GM18861 (cell line): Measurements from ENCODE around the gene AIFM1.

Experiments used
- ATAC-seq: cut with Tn5 transposase; IDR thresholded peaks from one replicate; pipeline ENCODE4 v1.9.1; 2021; ENCODE audit not compliant: unreplicated experiment

Gene AIFM1

DNA sequence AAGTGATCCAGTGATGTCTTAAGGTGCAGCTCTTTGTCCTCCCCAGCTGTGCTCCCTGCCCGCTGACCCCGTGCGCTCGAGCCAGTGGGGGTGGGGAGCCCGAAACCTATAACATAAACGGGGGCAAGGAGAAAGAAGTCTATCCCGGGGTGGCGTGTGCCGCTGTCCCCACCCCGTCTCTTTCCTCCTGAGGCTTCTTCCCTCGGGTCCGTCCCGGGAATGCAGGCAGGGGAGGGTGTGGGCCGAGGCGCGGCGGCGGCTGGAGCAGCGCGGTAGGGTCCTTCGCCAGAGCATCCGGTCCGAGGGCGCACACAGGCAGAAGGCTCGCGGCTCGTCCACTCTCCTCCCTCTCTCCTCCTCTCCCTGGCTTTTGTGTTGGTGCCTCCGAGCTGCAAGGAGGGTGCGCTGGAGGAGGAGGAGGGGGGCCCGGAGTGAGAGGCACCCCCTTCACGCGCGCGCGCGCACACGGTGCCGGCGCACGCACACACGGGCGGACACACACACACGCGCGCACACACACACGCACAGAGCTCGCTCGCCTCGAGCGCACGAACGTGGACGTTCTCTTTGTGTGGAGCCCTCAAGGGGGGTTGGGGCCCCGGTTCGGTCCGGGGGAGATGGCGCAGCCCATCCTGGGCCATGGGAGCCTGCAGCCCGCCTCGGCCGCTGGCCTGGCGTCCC is 5.9 kb upstream of the AIFM1 start, which contains the start of gene RAB33A:
Gene RAB33A (plus strand): TSS at position 517 of the 681 bp plus-strand sequence. CDS start 101 bp downstream, at position 618.
- no peak for ATAC-seq

DNA sequence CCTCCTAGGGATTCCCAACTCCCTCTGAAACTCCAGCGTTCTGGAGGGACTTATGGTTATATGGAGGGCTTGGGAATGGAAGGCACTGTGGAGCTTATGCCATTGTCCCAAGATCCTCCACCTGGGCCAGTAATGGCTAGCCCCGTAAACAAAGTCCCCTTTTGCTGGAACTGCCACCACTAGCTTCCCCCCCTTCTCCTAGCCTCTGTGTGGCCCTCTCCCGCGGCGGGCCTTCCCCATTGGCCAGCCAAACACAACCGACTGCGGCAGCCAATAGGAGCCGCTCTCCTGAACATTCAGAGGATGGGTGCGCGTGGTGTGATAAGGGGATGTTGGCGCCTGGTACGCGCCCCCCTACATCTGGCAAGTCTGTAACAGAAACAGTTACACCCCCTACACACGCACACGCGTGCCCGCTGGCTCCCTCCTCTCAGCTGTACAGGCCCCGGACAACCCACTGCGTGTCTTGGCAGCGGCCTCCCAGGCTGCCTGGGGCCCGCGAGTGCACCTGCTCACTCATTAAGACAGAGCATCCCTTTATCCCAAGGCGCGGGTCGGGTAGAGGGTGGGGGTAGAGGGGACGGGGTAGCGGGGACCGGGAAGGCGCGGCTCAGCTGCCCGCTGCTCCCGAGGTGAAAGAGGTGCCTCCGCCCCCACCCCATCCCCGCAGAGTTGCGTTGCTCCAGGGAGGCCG is 5.3 kb upstream of the AIFM1 start:
- peak; percentile 60 for ATAC-seq

DNA sequence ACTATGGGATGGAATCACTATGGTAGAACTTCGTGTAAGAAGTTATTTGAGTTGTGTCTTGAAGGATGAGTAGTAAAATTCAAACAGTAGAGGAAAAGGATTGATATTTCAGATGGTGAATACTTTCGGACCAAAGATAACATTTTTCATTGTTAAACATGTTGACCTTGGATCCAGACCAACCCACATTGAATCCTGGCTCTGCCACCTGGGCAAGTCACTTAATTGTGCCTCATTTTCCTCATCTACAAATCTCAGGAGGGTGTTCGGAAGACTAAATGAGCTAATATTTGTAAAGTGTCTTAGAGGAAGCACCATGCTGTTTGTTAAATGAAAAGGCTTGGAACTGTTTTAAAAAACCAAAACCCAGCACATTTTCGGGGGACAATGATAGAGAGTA is 1.4 kb upstream of the AIFM1 start:
- no peak for ATAC-seq

DNA sequence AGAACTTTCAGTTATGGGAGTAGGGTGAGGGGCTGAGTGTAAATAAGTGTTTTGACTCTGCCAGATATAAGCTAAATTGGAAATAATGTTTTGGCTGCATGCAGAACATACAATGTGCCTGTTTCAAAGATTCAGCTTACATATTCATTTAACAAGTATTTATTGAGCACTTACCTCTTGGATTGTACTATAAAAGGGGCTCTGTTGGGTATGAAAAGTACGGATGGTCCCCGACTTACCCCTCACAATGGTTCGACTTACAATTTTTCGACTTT is 799 bp upstream of the AIFM1 start:
- no peak for ATAC-seq

DNA sequence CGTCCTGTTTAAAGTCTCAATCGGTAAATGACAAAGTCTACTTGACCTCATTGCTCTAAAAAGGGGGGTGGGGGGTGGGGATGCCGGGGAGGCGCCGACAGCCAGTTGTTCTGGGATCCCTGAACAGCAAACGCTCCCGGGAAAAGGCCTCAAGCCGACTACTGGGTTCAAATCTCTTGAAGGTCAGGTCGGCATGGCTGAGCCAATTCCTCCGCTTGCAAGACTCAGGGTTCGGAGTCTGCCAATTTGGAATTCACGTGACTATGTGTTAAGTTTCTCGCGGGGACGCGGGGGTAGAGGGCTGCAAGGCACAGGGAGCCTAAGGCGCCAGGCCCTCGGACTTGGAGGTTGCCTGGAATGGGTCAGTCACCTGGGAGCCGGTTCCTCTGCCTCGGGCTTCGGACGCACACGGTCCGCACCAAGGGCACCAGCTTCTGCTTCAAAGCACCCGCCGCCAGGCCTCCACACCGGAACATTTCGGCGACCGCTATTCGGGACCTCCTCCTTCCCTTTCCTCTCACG is 399 bp downstream of the AIFM1 start:
- no peak for ATAC-seq

DNA sequence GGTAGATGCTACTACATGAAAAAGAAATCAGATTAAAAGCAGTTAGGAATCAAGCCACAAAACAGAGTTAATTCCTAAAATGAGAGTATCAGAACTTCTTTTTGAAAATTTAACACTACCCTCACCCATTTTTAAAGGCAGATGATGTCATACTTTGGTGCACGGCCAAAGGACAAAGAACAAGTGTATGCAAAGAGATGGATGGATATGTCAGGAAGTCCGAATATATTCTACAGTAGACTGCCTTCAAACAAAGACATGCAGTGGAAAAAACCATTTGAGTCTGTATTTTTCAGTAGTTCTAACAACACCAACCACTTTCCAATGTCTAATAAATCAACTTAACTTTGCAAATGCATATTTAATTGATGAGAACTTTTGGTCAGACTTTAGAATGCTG is 2.2 kb downstream of the AIFM1 start:
- no peak for ATAC-seq

DNA sequence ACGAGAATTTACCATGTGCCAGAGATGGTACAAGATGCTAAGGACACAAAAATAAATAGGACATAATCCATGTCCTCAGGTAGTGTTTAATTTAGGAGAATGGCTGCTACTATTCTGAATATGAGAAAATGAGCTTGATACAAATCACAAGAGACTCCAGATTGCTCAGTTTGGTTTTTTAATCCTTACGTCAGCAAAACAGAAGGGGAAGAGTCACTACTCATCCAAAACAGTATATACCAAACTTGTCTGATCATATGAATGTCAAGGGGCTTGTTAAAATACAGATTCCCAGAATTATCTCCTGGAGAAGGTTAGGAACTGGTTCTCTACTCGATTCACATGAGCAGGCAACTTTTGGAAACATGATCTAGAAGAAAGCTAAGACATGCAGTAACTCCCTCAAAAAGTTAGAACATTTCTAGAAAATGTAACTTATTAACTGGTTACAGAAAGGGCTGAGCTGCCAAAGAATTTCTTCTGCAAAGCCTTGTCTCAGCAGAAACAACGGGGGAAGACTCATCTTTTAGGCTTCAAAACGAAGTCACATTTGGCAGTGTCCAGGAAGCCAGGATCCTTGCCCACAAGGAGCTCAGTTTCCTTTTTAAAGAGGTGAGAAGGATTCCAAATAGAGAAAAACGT is 3.4 kb downstream of the AIFM1 start:
- ATAC-seq: no peak

DNA sequence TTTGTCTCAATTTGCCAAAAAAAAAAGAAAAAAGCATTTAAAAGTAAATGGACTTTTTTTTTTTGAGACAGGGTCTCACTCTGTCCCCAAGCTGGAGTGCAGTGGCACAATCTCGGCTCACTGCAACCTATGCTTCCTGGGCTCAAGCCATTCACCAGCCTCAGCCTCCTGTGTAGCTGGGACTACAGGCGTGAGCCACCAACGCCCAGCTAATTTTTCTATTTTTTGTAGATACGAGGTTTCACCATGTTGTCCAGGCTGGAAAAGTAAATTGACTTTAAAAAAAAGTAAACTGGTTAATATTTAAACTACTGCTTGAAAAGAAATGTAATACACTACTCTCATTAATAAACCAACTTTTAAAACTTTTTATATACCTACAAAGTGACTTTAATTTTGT is 5.9 kb downstream of the AIFM1 start:
- no peak for ATAC-seq

DNA sequence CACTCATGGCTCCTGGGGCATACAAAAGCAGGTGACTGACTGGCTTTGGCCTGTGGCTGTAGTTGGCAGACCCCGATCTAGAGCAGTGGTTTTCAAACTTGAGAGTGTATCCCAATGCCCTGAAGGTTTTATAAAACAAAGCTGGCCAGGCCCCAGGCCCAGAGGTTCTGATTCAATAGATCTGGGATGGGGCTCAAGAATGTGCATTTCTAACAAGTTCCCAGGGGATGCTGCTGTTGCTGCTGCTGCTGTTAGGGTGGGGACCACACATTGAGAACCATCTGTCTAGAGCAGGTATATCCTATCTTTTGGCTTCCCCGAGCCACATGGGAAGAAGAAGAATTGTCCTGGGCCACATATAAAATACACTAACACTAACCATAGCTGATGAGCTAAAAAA is 7.3 kb downstream of the AIFM1 start:
- ATAC-seq: no peak

DNA sequence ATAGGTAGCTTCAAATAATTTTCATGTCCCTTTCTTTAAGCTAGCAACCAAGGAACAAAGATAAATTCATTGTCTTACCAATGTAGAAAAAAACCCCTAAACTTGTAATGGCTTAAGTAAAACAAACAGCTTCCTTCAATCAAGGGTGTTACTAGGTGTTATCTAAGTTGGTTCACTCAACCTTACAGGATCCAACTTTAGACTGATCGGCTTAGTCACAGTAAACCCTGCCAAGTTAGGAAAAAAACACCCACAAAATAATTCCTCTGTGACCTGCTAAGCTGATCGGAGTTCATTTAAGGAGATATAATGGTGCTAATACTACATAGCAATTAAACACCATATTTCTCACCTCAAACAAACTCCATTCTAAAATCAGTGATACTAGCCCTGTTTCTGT is 10.1 kb downstream of the AIFM1 start:
- no peak for ATAC-seq

DNA sequence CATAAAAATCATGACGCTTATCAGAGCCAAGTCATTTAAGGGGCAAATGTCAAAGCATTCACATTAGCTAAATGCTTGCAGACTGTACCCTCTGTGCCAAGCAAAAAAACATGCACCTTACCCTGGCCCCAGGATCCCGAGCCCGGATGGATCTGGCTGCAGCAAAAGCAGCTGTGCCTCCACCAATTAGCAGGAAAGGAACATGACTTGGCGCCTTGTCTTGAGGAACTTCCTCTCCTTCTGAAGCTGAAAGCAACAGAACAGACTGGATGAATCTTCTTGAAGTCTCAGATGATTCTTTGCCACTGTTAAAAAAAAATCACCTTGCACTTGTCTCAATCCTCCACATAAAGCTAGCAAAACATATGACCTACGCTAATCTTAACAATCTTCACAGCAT is 18.0 kb downstream of the AIFM1 start:
- ATAC-seq: no peak

DNA sequence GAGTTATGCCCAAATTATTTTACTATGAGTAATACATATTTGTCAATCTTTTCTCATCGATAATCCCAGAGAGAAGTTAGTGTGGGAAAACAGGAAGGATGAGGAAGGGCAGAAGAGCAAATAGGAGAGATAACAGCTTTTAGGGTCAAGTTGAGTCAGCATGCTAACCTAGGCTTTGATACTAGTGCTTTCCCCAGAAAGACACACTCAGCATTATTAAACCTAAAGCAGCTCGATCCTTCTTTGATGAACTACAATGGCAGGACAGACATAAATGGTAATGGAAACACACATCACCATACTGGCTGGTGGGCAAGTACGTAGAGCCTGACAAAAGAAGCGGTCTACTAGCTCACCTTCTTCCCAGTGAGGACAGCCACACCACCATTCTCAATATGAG is 20.5 kb downstream of the AIFM1 start:
- no peak for ATAC-seq

DNA sequence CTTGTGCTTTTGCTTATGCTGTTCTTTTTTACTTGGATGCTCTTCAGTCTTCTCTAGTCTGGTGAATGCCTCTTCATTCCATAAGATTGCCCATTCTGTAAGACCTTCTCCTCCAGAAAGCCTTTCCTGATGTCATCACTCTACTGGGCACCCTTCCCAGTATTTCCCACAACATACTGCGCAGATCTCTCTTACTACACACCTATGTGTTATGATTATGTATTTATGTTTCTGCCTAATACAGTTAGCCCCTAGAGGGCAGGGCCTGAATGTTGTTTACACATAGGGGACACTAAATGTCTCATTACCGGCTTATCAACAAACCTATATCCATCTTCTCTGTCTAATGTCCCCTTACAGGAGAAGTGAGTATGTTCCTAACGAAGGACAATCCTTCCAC is 21.1 kb downstream of the AIFM1 start:
- no peak for ATAC-seq

DNA sequence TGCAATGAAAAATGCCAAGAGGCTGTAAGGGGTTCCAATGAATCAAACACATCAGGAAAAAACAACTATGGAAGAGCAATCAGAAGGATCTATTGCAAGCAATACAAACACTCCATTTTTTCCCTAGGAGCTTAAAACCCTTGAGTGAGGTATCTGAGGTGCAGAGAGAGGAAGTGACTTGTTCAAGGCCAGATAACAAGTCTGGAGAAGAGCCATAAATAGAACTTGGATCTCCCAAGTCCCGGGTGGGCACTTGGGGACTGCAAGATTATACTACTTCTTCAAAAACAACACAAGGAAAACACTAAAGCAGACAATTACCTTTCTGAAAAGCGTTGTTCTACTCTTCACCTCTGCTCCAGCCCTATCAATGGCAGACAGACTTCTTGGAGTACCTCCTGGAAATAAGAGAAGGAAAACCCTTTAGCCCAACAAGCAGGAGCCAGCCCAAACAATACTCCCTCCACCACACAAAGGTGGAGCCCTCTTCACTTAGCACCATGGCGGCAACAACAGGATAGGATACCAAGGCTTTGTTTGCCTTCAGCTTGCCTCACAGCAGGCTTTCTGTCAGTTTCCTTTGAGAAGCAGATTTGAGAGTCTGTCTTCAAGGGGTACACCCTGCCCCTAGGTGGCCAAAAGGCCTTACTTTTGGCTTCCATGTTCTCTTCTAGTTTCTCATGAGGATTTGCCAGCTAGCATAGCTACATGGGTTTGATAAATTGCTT is 26.0 kb downstream of the AIFM1 start:
- no peak for ATAC-seq

DNA sequence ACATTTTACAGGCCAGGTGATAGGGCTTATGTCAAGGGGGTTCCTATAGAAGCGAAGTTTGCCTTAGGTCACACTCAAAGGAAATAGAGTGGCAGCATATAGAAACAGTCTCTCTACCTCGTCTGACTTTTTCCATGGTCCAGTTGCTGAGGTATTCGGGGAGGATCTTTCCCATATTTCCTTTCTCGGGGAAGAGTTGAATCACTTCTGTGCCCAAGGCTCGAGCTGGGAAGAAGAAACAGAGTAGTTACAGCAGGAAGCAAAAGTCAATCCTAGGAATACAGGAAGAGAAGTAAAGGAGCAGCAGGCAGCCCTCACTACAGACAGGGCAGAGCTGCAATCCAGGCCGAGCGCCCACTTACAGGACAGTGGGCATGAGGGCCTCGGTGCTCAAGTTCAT is 28.7 kb downstream of the AIFM1 start:
- ATAC-seq: no peak

DNA sequence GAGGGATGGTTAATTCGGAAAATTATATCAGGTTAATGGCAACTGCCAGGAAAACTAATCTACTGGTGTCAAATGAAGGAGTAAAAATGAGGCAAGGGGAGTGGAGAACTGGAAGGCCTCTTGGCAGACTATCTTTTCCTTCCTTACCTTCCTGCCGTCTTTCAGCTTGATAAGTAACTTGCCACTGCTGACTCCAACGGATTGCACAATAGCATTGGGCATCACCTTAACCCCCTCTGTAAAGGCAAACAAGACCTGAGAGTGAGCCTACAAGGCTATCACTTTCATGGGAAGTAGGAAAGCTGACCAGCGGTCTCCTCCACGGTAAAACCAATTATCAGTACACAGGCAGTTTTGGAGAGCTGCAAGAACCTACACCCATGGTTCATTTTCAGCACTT is 29.1 kb downstream of the AIFM1 start:
- no peak for ATAC-seq

DNA sequence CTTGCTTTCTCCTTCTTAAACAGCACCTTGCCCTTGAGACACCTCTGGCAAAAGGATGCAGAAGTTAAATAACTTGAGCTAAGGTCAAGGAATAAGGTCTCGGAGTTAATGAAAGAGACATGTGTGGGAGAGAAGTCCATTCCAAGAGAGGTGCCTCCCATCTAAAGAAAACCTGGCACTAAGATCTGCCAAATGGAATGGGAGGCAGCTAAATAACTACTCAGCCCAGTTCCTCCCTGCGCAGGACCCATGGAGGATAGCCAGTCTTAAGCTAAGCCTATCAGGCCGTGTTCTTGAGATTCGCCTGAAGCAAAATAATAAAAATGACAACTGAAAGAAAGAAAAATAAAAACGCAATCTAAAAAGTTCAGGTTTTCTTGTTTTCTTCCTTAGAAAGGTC is 34.7 kb downstream of the AIFM1 start:
- ATAC-seq: no peak

DNA sequence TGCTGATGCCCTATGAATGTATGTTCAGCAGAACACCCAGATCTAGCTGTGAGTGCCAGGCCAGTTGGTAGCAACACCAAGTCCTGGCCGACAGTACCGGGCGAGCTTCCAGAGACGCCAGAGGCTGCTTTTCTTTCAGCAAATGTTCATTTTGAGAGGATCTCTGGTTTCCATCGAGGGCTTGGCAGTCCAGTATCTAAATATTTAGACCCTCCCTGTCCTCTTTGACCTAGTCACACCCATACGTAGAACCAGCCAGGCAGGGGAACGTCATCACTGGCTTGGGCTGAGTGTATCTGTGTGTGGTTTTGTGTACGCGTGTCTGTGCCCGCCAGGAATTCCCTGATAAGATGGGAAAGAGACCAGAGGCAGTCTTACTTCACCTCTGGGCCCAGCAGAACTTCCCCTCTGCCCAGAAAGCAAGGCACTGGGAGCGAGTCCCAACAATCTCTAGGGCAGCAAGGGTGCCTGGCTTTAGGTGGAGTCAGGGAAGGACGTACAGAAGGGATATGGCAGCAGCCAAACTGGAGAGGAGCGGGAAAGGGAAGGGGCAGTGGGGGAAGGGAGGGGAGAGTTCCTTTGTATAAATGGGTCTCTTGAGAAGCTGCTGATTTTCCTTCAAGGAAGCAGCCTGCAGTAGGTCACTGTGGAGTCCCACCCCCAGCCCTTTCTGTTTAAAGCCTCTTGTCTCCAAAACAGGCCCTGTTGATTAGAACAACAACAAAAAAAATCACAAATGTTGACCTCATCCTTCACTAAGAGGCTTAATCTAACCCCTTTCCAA is 40.4 kb downstream of the AIFM1 start:
- no peak for ATAC-seq

DNA sequence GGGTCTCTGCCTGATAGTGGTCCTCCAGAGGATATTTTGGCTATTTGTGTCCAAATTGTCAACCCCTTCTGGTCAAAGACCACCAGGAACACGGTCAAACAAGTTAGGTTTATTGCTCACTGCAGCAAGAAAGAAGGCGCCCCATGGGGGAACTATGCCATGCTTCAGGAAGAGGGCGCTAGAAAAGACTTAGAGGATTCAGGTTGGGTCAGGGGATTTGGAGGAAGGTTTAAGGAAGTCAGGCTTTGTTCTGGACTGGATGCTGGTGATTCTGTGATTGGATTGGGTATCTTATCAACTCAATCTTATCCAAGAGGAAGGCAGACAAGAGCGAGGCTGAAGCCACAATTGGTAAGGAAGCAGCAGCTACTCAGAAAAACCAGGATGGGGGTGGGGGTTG is 41.1 kb downstream of the AIFM1 start:
- no peak for ATAC-seq

DNA sequence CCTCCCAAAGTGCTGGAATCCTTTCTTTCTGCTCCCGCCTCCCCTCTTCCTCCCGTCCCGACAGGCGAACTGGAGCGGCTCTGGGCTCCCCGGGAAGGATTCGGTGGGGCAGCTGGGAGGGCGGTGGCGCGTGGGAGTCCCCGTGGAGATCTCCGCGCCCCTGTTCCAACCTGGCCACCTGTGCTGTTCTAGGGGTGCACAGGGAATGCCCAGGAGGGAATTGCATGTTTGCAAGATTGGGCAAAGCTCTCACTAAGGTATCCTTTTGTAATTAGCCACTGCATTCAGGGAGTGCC is 44.2 kb downstream of the AIFM1 start:
- no peak for ATAC-seq
